Measurements from ENCODE around the gene INSR. TPM values are rescaled to one million over a fixed set of nuclear protein-coding genes. Genes with fewer than 3 reads are reported as not detected.

INSR gene
- polyA plus RNA-seq, 1 of the 3 experiments (the other 2 are of a cell fraction), result 3.6 TPM

- H3K79me2 ChIP-seq (ENCODE audit: insufficient read depth), result no peaks in the 10 kb centered on the region
- no peaks in the 10 kb centered on the region for H4K20me1 ChIP-seq (ENCODE audit: insufficient read depth)
- H3F3A ChIP-seq (replicated peaks; ENCODE audit: insufficient read depth), result no peaks in the 10 kb centered on the region
- WGBS (ENCODE audit: low lambda C conversion rate), result 97% methylated on average over 21 of the region's 22 CpGs
- TF ChIP-seq EZH2phosphoT487 (IDR thresholded peaks at IDR 0.05; ENCODE audit: borderline replicate concordance, low read depth) (no peak), PBX3 (IDR thresholded peaks at IDR 0.05) (no peak), SIN3A (IDR thresholded peaks at IDR 0.05; ENCODE audit: borderline replicate concordance, low read depth, low read length) (no peak), NFIC (IDR thresholded peaks at IDR 0.05; ENCODE audit: borderline replicate concordance) (no peak), TEAD4 (IDR thresholded peaks at IDR 0.05; ENCODE audit: borderline replicate concordance, insufficient read depth) (no peak), NRF1 (IDR thresholded peaks at IDR 0.05; ENCODE audit: low read depth, low read length) (no peak), MEF2A (IDR thresholded peaks at IDR 0.05; ENCODE audit: borderline replicate concordance, low read depth) (no peak), ZBTB33 (IDR thresholded peaks at IDR 0.05; ENCODE audit: borderline replicate concordance, low read depth) (no peak), TCF12 (IDR thresholded peaks at IDR 0.05) (no peak), GATA2 (CRISPR knock-in tag; IDR thresholded peaks at IDR 0.05) (no peak), ELF1 (IDR thresholded peaks at IDR 0.05) (no peak), RXRA (IDR thresholded peaks at IDR 0.05; ENCODE audit: borderline replicate concordance, low read depth) (no peak), RFX5 (IDR thresholded peaks at IDR 0.05; ENCODE audit: low read length) (no peak), EP300 (IDR thresholded peaks at IDR 0.05; ENCODE audit: borderline replicate concordance in 1 of 2, low read depth in 1 of 2, low read length in 1 of 2) (no peak)
- TF ChIP-seq, protein P1, sequence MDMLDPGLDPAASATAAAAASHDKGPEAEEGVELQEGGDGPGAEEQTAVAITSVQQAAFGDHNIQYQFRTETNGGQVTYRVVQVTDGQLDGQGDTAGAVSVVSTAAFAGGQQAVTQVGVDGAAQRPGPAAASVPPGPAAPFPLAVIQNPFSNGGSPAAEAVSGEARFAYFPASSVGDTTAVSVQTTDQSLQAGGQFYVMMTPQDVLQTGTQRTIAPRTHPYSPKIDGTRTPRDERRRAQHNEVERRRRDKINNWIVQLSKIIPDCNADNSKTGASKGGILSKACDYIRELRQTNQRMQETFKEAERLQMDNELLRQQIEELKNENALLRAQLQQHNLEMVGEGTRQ (IDR thresholded peaks at IDR 0.05; ENCODE audit: borderline replicate concordance, low read depth, low read length), result no peak
- peaks cover 6% of the 10 kb centered on the region in 2 experiments for H3K36me3 ChIP-seq (replicated peaks in 1 of 2; ENCODE audit: control insufficient read depth in 1 of 2, insufficient read depth in 2 of 2, low read length in 1 of 2)
- no peak for DNase-seq
- H3K9me2 ChIP-seq, result no peaks in the 10 kb centered on the region
- no peaks in the 10 kb centered on the region for H3K9me3 ChIP-seq
- H2AFZ ChIP-seq (ENCODE audit: low read depth), result no peak overlapping the region
- H3K4me3 ChIP-seq (ENCODE audit: low read depth in 2 of 2, low read length in 1 of 2), result no peak overlapping the region
- H3K27me3 ChIP-seq (ENCODE audit: insufficient read depth), result no peaks in the 10 kb centered on the region
- H3K4me2 ChIP-seq, result no peak overlapping the region
- no peak overlapping the region for H3K27ac ChIP-seq (ENCODE audit: low read depth in 2 of 2, low read length in 1 of 2)
- POLR2A ChIA-PET, result no interaction called here
- CTCF ChIA-PET, result interaction anchor here (0.7 kb wide), 1 partner anchor 212 kb away, joined by 3 read pairs; no protein-coding TSS in a partner anchor
- no peaks in the 10 kb centered on the region for H3K4me1 ChIP-seq (ENCODE audit: control insufficient read depth in 1 of 2, insufficient read depth in 2 of 2, low read depth in 1 of 2, low read length in 1 of 2)
- no peak overlapping the region for H3K9ac ChIP-seq
These were observed 151.4 kb downstream of the INSR start for GRCh38 chr19:7142771-7143170.
